ENCODE measurements around the gene SPAST. TPM values are rescaled to one million over a fixed set of nuclear protein-coding genes. Genes with fewer than 3 reads are reported as not detected.

The SPAST gene
- total and polyA plus RNA-seq, 2 of the 13 experiments (the other 11 are each of a cell fraction or from before 2014, with no cell fraction given): 11.5 to 40.4 TPM

- TF ChIP-seq FUBP1 (CRISPR knock-in tag; IDR thresholded peaks at IDR 0.05; ENCODE audit: borderline replicate concordance) (no peak), DNMT3B (CRISPR knock-in tag; conservative IDR thresholded peaks at IDR 0.05) (no peak), PHF21A (CRISPR knock-in tag; IDR thresholded peaks at IDR 0.05) (no peak), THAP11 (CRISPR knock-in tag; IDR thresholded peaks at IDR 0.05) (no peak)
These were observed 755 bp downstream of the SPAST start (continued) for GRCh38 chr2:32064021-32064601.

GRCh38 chr2:32064713-32065112 is 1.4 kb downstream of the SPAST start:
- no peaks in the 10 kb centered on the region for H3K9me3 ChIP-seq (ENCODE audit: low read length)
- intact Hi-C loops (cut with micrococcal nuclease; ENCODE audit: unreplicated experiment): loop anchor here (5.0 to 10.0 kb wide), 2 partner anchors 140 to 263 kb away; no protein-coding TSS in a partner anchor
- peak overlapping the region; percentile 99 for H3K4me2 ChIP-seq (ENCODE audit: low read depth, low read length)
- FAIRE-seq (no peak), DNase-seq (ENCODE audit: low spot score) (no peak), ATAC-seq (no peak)
- H3K27ac ChIP-seq (ENCODE audit: extremely low read length, insufficient read depth, low read length): peak overlapping the region; percentile 95
- H3K27me3 ChIP-seq (ENCODE audit: control insufficient read depth in 1 of 2, insufficient read depth in 2 of 2, low read length in 2 of 2): no peaks in the 10 kb centered on the region; a peak in 1 of 5 replicates
- 79% methylated on average over 8 of the region's 8 CpGs for WGBS (ENCODE audit: low lambda C conversion rate)
- peaks cover 16% of the 10 kb centered on the region for H3K79me2 ChIP-seq (ENCODE audit: insufficient read depth, low read length)
- H3K36me3 ChIP-seq (replicated peaks in 1 of 2; ENCODE audit: control insufficient read depth in 1 of 2, insufficient read depth in 2 of 2, low read length in 2 of 2): peaks cover 0 to 1% of the 10 kb centered on the region in 2 experiments; a peak in 1 of 5 replicates
- H3K4me1 ChIP-seq (ENCODE audit: insufficient read depth, low read length): peaks cover 31% of the 10 kb centered on the region
- POLR2A ChIA-PET: interaction anchor here (1.5 to 3.9 kb wide), 4 partner anchors 10 to 360 kb away, joined by 4 to 146 read pairs (median 45); partner anchors contain the start of genes DPY30 and SLC30A6
- in situ Hi-C loops (cut with HindIII; ENCODE audit: extremely low pct_ligation_motif_present, low pct_unique_long_range_greater_than_20kb): no loop called here
- peak overlapping the region; percentile 91 for H3K9ac ChIP-seq (ENCODE audit: insufficient read depth, low read depth, low read length)
- BruUV-seq (replicated peaks): TSS peak; percentile 76
- H4K20me1 ChIP-seq (ENCODE audit: insufficient read depth, low read length): no peaks in the 10 kb centered on the region
- no peak overlapping the region for H2AFZ ChIP-seq (ENCODE audit: low read length)
- H3K4me3 ChIP-seq (replicated peaks in 1 of 3; ENCODE audit: insufficient read depth in 1 of 3, low read depth in 2 of 3, low read length in 3 of 3): peak overlapping the region; percentile 64 to 95 (median 87)
- CTCF ChIA-PET (ENCODE audit: low intra/inter-chr PET ratio, low total read pairs): no interaction called here
- no peak for TF ChIP-seq TBP (CRISPR knock-in tag; IDR thresholded peaks at IDR 0.05)
- 0 out of 2 replicates have a peak, but pooled peaks have one; percentile 46 for TF ChIP-seq REL (CRISPR knock-in tag; conservative IDR thresholded peaks at IDR 0.05)
- no peak for TF ChIP-seq THAP9 (CRISPR knock-in tag; IDR thresholded peaks at IDR 0.05; ENCODE audit: borderline replicate concordance)
- 0 out of 2 replicates have a peak, but pooled peaks have one; percentile 28 for TF ChIP-seq ZBTB2 (CRISPR knock-in tag; IDR thresholded peaks at IDR 0.05; ENCODE audit: low read depth)
- TF ChIP-seq CSRNP1 (CRISPR knock-in tag; IDR thresholded peaks at IDR 0.05): no peak
- no peak for TF ChIP-seq ZNF547 (CRISPR knock-in tag; IDR thresholded peaks at IDR 0.05)
- TF ChIP-seq MLLT10 (CRISPR knock-in tag; IDR thresholded peaks at IDR 0.05): no peak
- no peak for TF ChIP-seq AGO2 (optimal IDR thresholded peaks at IDR 0.05; ENCODE audit: low read depth, low read length)
- TF ChIP-seq CEBPB (IDR thresholded peaks at IDR 0.05; ENCODE audit: borderline replicate concordance, low read depth, low read length): peak; percentile 42; the same call in 1 of the 2 replicates
- no peak for TF ChIP-seq ZNF652 (CRISPR knock-in tag; IDR thresholded peaks at IDR 0.05; ENCODE audit: borderline replicate concordance, low read depth)
- no peak for TF ChIP-seq ARNT (IDR thresholded peaks at IDR 0.05)

Measured in HepG2 (cell line).